ENCODE measurements around the gene RNASE11.

- TF ChIP-seq CTCF (conservative IDR thresholded peaks at IDR 0.05 in 1 of 2, IDR thresholded peaks at IDR 0.05 in 1 of 2; ENCODE audit: low read depth in 1 of 2, low read length in 2 of 2), result no peak
- TF ChIP-seq EZH2 (IDR thresholded peaks at IDR 0.05; ENCODE audit: low read length, missing control alignments), result no peak
These were observed 14.8 kb upstream of the RNASE11 start for GRCh38 chr14:20602583-20602982.
